ENCODE measurements around the gene TMCC3. TPM values are rescaled to one million over a fixed set of nuclear protein-coding genes. Genes with fewer than 3 reads are reported as not detected.

Gene TMCC3
- total RNA-seq, 1 experiment from 2014 or later, result 2.1 TPM

DNA sequence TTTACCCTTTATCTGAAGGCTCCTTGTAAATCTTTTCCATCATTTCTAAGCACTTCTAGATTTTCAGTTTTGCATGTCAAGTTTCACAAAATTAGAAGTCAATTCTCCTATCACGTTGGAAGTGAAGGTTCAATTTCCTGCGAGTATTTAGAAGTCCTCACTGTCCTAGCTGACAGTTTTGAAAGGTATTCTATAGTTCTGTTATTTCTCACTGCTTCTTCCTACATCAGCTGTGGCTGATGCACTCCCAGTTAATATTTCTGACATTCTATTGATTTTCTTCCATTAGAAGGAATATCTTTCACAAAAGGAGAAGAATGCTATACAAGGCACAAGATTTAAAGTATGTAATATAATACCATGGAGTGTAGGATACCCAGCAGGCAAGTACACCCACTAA is 15.8 kb upstream of the TMCC3 start:
- Histone ChIP-seq H3K4me1 (no peaks in the 10 kb centered on the region), H3K4me3 (ENCODE audit: low read depth, low read length) (no peak overlapping the region), H3K36me3 (ENCODE audit: control insufficient read depth, insufficient read depth, low read length) (no peaks in the 10 kb centered on the region), H3K9me3 (no peaks in the 10 kb centered on the region), H3K27me3 (replicated peaks; ENCODE audit: control insufficient read depth, insufficient read depth, low read length) (no peaks in the 10 kb centered on the region)
- Mint-ChIP-seq H3K4me1 (ENCODE audit: low read depth, unreplicated experiment) (peaks cover 5% of the 10 kb centered on the region), H3K36me3 (ENCODE audit: insufficient read depth, unreplicated experiment) (no peaks in the 10 kb centered on the region), H3K27me3 (ENCODE audit: insufficient read depth, unreplicated experiment) (no peaks in the 10 kb centered on the region), H3K4me3 (ENCODE audit: unreplicated experiment) (no peak overlapping the region), H3K9me3 (ENCODE audit: unreplicated experiment) (no peaks in the 10 kb centered on the region), H3K27ac (ENCODE audit: unreplicated experiment) (no peak overlapping the region)
- intact Hi-C loops (cut with micrococcal nuclease; ENCODE audit: unreplicated experiment), result no loop called here
- ChIA-PET CTCF (no interaction called here), POLR2A (no interaction called here)
- DNase-seq, result no peak
- no TSS peak for BruUV-seq (replicated peaks)
- TF ChIP-seq, protein P1, sequence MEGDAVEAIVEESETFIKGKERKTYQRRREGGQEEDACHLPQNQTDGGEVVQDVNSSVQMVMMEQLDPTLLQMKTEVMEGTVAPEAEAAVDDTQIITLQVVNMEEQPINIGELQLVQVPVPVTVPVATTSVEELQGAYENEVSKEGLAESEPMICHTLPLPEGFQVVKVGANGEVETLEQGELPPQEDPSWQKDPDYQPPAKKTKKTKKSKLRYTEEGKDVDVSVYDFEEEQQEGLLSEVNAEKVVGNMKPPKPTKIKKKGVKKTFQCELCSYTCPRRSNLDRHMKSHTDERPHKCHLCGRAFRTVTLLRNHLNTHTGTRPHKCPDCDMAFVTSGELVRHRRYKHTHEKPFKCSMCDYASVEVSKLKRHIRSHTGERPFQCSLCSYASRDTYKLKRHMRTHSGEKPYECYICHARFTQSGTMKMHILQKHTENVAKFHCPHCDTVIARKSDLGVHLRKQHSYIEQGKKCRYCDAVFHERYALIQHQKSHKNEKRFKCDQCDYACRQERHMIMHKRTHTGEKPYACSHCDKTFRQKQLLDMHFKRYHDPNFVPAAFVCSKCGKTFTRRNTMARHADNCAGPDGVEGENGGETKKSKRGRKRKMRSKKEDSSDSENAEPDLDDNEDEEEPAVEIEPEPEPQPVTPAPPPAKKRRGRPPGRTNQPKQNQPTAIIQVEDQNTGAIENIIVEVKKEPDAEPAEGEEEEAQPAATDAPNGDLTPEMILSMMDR (IDR thresholded peaks at IDR 0.05; ENCODE audit: insufficient read depth in 1 of 2, low read depth in 1 of 2, low read length in 1 of 2, severe bottlenecking in 1 of 2, unreplicated experiment in 1 of 2), result no peak

DNA sequence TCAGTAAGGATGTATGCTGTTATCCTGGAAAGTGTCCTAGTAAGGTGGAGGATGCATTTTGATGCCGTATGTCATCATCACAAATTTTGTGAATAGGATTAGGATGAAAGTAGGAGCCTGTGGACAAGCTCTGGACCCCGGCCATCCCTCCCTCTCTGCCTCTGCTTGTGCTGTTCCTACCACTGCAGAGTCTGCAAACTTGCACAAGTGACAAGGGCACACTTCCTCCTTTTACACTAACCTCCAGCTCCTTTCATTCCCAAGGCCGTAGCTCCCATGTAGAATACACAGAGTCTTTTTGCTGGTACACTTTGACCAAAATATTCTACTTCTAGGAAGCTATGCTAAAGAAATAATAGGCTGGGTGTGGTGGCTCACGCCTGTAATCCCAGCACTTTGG is 13.3 kb upstream of the TMCC3 start:
- CTCF ChIA-PET, result no interaction called here
- Mint-ChIP-seq H3K4me3 (ENCODE audit: unreplicated experiment) (no peak overlapping the region), H3K27ac (ENCODE audit: unreplicated experiment) (no peak overlapping the region), H3K36me3 (ENCODE audit: insufficient read depth, unreplicated experiment) (no peaks in the 10 kb centered on the region), H3K4me1 (ENCODE audit: low read depth, unreplicated experiment) (no peaks in the 10 kb centered on the region), H3K9me3 (ENCODE audit: unreplicated experiment) (no peaks in the 10 kb centered on the region), H3K27me3 (ENCODE audit: insufficient read depth, unreplicated experiment) (no peaks in the 10 kb centered on the region)
- intact Hi-C loops (cut with micrococcal nuclease; ENCODE audit: unreplicated experiment), result no loop called here
- Histone ChIP-seq H3K9me3 (no peaks in the 10 kb centered on the region), H3K4me3 (ENCODE audit: low read depth, low read length) (no peak overlapping the region), H3K27me3 (replicated peaks; ENCODE audit: control insufficient read depth, insufficient read depth, low read length) (no peaks in the 10 kb centered on the region), H3K36me3 (ENCODE audit: control insufficient read depth, insufficient read depth, low read length) (no peaks in the 10 kb centered on the region), H3K4me1 (no peaks in the 10 kb centered on the region)
- BruUV-seq (replicated peaks), result no TSS peak
- POLR2A ChIA-PET, result no interaction called here
- DNase-seq, result no peak
- TF ChIP-seq, protein P1 (IDR thresholded peaks at IDR 0.05; ENCODE audit: insufficient read depth in 1 of 2, low read depth in 1 of 2, low read length in 1 of 2, severe bottlenecking in 1 of 2, unreplicated experiment in 1 of 2), result no peak

GRCh38 chr12:94663071-94663470 is 12.7 kb upstream of the TMCC3 start:
- intact Hi-C loops (cut with micrococcal nuclease; ENCODE audit: unreplicated experiment), result no loop called here
- ChIA-PET POLR2A (no interaction called here), CTCF (no interaction called here)
- H3K36me3 Mint-ChIP-seq (ENCODE audit: insufficient read depth, unreplicated experiment), result no peaks in the 10 kb centered on the region
- Histone ChIP-seq H3K36me3 (ENCODE audit: control insufficient read depth, insufficient read depth, low read length) (no peaks in the 10 kb centered on the region), H3K4me3 (ENCODE audit: low read depth, low read length) (no peak overlapping the region), H3K9me3 (no peaks in the 10 kb centered on the region), H3K4me1 (no peaks in the 10 kb centered on the region), H3K27me3 (replicated peaks; ENCODE audit: control insufficient read depth, insufficient read depth, low read length) (no peaks in the 10 kb centered on the region)
- H3K4me1 Mint-ChIP-seq (ENCODE audit: low read depth, unreplicated experiment), result no peaks in the 10 kb centered on the region
- no TSS peak for BruUV-seq (replicated peaks)
- TF ChIP-seq, protein P1 (IDR thresholded peaks at IDR 0.05; ENCODE audit: insufficient read depth in 1 of 2, low read depth in 1 of 2, low read length in 1 of 2, severe bottlenecking in 1 of 2, unreplicated experiment in 1 of 2), result no peak
- no peaks in the 10 kb centered on the region for H3K27me3 Mint-ChIP-seq (ENCODE audit: insufficient read depth, unreplicated experiment)
- no peak overlapping the region for H3K27ac Mint-ChIP-seq (ENCODE audit: unreplicated experiment)
- H3K9me3 Mint-ChIP-seq (ENCODE audit: unreplicated experiment), result no peaks in the 10 kb centered on the region
- no peak overlapping the region for H3K4me3 Mint-ChIP-seq (ENCODE audit: unreplicated experiment)
- DNase-seq, result no peak

All from Caco-2 (cell line).